HepG2 (cell line): ENCODE results near the gene TTC23. TPM values are rescaled to one million over a fixed set of nuclear protein-coding genes. Genes with fewer than 3 reads are reported as not detected.

Experiments
- CEBPB ChIP-seq: IDR thresholded peaks from 2 replicates; pipeline ENCODE4 v1.6.1; 2011; ENCODE audit warnings: low read depth, low read length, improper control_type of control experiment, borderline replicate concordance
- CHCHD3 ChIP-seq: sonication (generic); formaldehyde crosslinking; IDR thresholded peaks from 2 replicates; pipeline ENCODE4 v1.8.0; 2022; ENCODE audit warnings: mild to moderate bottlenecking, missing genetic modification reagents, moderate library complexity
- HMGA1 ChIP-seq: sonication (generic); formaldehyde crosslinking; conservative IDR thresholded peaks from 2 replicates; pipeline ENCODE4 v1.4.0; 2020; ENCODE audit warnings: missing genetic modification reagents
- HOXA9 ChIP-seq: sonication (generic); formaldehyde crosslinking; IDR thresholded peaks from 2 replicates; pipeline ENCODE4 v1.8.1; 2022; ENCODE audit warnings: missing genetic modification reagents, mild to moderate bottlenecking, moderate library complexity, borderline replicate concordance
- NFE2 ChIP-seq: sonication (generic); formaldehyde crosslinking; IDR thresholded peaks from 2 replicates; pipeline ENCODE4 v1.4.0; 2020; ENCODE audit warnings: missing genetic modification reagents
- RBM39 ChIP-seq: fragments of 200-400 bp; formaldehyde crosslinking; IDR thresholded peaks from one replicate; pipeline ENCODE4 v1.6.1; 2018; ENCODE audit warnings: antibody characterized with exemption, mild to moderate bottlenecking, low read depth, low read length; ENCODE audit not compliant: poor library complexity, severe bottlenecking
- TAF1 ChIP-seq: sonication (generic); formaldehyde crosslinking; IDR thresholded peaks from 2 replicates; pipeline ENCODE4 v1.4.0; 2020; ENCODE audit warnings: missing genetic modification reagents
- ZBTB21 ChIP-seq: sonication (generic); formaldehyde crosslinking; IDR thresholded peaks from 2 replicates; pipeline ENCODE4 v1.4.0; 2020; ENCODE audit warnings: missing genetic modification reagents
- ZFX ChIP-seq: sonication (generic); formaldehyde crosslinking; IDR thresholded peaks from 2 replicates; pipeline ENCODE4 v1.4.0; 2020; ENCODE audit warnings: mild to moderate bottlenecking, low read depth, missing genetic modification reagents, moderate library complexity
- ZNF121 ChIP-seq: sonication (generic); formaldehyde crosslinking; IDR thresholded peaks from 2 replicates; pipeline ENCODE4 v1.5.0; 2020; ENCODE audit warnings: mild to moderate bottlenecking, missing genetic modification reagents
- ZNF605 ChIP-seq: sonication (generic); formaldehyde crosslinking; IDR thresholded peaks from 2 replicates; pipeline ENCODE4 v1.8.0; 2022; ENCODE audit warnings: mild to moderate bottlenecking, missing genetic modification reagents
- ZNF766 ChIP-seq: sonication (generic); formaldehyde crosslinking; IDR thresholded peaks from 2 replicates; pipeline ENCODE4 v1.5.0; 2020; ENCODE audit warnings: missing genetic modification reagents, borderline replicate concordance
- polyA plus RNA-seq, 8 experiments: library from polyadenylated mRNA; depleted of rRNA in 3 of 8; stranded (reverse) in 7 of 8; unstranded in 1 of 8; fragments of >200 nt; fragmentation: Illumina TruSeq in 4 of 8; extraction: Trizol in 4 of 8; gene quantifications; 2 replicates each; pipeline versions ENCODE4 v1.2.1 to v1.2.3, GENCODE V29; 2011 to 2016; ENCODE audit warnings: low read depth in 4 of 8, missing spikeins in 1 of 8, mixed read lengths in 1 of 8; ENCODE audit not compliant: insufficient read depth in 1 of 8
- total RNA-seq, 5 experiments: library from RNA; depleted of rRNA; stranded (reverse); fragments of >200 nt; fragmentation: Illumina TruSeq; extraction: Trizol; gene quantifications; 2 replicates each; pipeline ENCODE4 v1.2.3, GENCODE V29; 2016; ENCODE audit warnings: low read depth in 1 of 5
- TF ChIP-seq, protein P1 (sequence below): sonication (generic); formaldehyde crosslinking; IDR thresholded peaks from 2 replicates; pipeline ENCODE4 v1.5.0; 2020; ENCODE audit warnings: mild to moderate bottlenecking, missing genetic modification reagents, moderate library complexity
- TF ChIP-seq, protein P2 (sequence below): sonication (generic); formaldehyde crosslinking; conservative IDR thresholded peaks from 2 replicates; pipeline ENCODE4 v1.8.0; 2022; ENCODE audit warnings: missing genetic modification reagents
- TF ChIP-seq, protein P3 (sequence below): fragments of 450-650 bp; IDR thresholded peaks from 2 replicates; pipeline ENCODE4 v1.6.1; 2017
- TF ChIP-seq, protein P4 (sequence below): fragments of 450-650 bp; IDR thresholded peaks from 2 replicates; pipeline ENCODE4 v1.6.1; 2016
- TF ChIP-seq, protein P5 (sequence below): sonication (generic); formaldehyde crosslinking; IDR thresholded peaks from 2 replicates; pipeline ENCODE4 v1.4.0; 2020; ENCODE audit warnings: missing genetic modification reagents, borderline replicate concordance

The TTC23 gene
- total and polyA plus RNA-seq, 2 of the 13 experiments (the other 11 are each of a cell fraction or from before 2014, with no cell fraction given), result 1.6 to 11.7 TPM

DNA sequence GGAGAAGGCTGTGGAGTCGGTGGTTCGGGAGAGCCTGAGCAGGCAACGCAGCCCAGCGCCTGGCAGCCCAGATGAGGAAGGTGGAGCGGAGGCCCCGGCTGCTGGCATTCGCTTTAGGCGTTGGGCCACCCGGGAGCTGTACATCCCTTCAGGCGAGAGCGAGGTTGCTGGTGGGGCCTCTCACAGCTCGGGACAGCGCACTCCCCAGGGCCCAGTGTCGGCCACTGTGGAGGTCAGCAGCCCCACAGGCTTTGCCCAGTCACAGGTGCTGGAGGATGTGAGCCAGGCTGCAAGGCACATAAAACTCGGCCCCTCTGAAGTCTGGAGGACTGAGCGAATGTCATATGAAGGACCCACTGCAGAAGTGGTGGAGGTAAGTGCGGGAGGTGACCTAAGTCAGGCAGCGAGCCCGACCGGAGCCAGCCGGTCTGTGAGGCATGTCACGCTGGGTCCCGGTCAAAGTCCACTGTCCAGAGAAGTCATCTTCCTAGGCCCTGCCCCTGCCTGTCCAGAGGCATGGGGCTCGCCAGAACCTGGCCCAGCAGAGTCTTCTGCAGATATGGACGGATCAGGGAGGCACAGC, 117.8 kb downstream of the TTC23 start (continued):
- TF ChIP-seq, protein P1, sequence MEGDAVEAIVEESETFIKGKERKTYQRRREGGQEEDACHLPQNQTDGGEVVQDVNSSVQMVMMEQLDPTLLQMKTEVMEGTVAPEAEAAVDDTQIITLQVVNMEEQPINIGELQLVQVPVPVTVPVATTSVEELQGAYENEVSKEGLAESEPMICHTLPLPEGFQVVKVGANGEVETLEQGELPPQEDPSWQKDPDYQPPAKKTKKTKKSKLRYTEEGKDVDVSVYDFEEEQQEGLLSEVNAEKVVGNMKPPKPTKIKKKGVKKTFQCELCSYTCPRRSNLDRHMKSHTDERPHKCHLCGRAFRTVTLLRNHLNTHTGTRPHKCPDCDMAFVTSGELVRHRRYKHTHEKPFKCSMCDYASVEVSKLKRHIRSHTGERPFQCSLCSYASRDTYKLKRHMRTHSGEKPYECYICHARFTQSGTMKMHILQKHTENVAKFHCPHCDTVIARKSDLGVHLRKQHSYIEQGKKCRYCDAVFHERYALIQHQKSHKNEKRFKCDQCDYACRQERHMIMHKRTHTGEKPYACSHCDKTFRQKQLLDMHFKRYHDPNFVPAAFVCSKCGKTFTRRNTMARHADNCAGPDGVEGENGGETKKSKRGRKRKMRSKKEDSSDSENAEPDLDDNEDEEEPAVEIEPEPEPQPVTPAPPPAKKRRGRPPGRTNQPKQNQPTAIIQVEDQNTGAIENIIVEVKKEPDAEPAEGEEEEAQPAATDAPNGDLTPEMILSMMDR, result no peak
- TF ChIP-seq CEBPB (no peak), ZNF766 (CRISPR knock-in tag) (no peak), ZNF121 (CRISPR knock-in tag) (no peak; the same call in 1 of the 2 replicates), TAF1 (CRISPR knock-in tag) (no peak), ZBTB21 (no peak), NFE2 (CRISPR knock-in tag) (no peak), ZFX (CRISPR knock-in tag) (peak; percentile 61), RBM39 (no peak), ZNF605 (CRISPR knock-in tag) (peak; percentile 62), HMGA1 (CRISPR knock-in tag) (no peak), HOXA9 (CRISPR knock-in tag) (no peak), CHCHD3 (CRISPR knock-in tag) (no peak)
- TF ChIP-seq, protein P2, sequence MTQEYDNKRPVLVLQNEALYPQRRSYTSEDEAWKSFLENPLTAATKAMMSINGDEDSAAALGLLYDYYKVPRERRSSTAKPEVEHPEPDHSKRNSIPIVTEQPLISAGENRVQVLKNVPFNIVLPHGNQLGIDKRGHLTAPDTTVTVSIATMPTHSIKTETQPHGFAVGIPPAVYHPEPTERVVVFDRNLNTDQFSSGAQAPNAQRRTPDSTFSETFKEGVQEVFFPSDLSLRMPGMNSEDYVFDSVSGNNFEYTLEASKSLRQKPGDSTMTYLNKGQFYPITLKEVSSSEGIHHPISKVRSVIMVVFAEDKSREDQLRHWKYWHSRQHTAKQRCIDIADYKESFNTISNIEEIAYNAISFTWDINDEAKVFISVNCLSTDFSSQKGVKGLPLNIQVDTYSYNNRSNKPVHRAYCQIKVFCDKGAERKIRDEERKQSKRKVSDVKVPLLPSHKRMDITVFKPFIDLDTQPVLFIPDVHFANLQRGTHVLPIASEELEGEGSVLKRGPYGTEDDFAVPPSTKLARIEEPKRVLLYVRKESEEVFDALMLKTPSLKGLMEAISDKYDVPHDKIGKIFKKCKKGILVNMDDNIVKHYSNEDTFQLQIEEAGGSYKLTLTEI, result no peak
- TF ChIP-seq, protein P3, sequence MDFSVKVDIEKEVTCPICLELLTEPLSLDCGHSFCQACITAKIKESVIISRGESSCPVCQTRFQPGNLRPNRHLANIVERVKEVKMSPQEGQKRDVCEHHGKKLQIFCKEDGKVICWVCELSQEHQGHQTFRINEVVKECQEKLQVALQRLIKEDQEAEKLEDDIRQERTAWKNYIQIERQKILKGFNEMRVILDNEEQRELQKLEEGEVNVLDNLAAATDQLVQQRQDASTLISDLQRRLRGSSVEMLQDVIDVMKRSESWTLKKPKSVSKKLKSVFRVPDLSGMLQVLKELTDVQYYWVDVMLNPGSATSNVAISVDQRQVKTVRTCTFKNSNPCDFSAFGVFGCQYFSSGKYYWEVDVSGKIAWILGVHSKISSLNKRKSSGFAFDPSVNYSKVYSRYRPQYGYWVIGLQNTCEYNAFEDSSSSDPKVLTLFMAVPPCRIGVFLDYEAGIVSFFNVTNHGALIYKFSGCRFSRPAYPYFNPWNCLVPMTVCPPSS, result no peak
- TF ChIP-seq, protein P4, sequence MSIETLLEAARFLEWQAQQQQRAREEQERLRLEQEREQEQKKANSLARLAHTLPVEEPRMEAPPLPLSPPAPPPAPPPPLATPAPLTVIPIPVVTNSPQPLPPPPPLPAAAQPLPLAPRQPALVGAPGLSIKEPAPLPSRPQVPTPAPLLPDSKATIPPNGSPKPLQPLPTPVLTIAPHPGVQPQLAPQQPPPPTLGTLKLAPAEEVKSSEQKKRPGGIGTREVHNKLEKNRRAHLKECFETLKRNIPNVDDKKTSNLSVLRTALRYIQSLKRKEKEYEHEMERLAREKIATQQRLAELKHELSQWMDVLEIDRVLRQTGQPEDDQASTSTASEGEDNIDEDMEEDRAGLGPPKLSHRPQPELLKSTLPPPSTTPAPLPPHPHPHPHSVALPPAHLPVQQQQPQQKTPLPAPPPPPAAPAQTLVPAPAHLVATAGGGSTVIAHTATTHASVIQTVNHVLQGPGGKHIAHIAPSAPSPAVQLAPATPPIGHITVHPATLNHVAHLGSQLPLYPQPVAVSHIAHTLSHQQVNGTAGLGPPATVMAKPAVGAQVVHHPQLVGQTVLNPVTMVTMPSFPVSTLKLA, result no peak
- TF ChIP-seq, protein P5, sequence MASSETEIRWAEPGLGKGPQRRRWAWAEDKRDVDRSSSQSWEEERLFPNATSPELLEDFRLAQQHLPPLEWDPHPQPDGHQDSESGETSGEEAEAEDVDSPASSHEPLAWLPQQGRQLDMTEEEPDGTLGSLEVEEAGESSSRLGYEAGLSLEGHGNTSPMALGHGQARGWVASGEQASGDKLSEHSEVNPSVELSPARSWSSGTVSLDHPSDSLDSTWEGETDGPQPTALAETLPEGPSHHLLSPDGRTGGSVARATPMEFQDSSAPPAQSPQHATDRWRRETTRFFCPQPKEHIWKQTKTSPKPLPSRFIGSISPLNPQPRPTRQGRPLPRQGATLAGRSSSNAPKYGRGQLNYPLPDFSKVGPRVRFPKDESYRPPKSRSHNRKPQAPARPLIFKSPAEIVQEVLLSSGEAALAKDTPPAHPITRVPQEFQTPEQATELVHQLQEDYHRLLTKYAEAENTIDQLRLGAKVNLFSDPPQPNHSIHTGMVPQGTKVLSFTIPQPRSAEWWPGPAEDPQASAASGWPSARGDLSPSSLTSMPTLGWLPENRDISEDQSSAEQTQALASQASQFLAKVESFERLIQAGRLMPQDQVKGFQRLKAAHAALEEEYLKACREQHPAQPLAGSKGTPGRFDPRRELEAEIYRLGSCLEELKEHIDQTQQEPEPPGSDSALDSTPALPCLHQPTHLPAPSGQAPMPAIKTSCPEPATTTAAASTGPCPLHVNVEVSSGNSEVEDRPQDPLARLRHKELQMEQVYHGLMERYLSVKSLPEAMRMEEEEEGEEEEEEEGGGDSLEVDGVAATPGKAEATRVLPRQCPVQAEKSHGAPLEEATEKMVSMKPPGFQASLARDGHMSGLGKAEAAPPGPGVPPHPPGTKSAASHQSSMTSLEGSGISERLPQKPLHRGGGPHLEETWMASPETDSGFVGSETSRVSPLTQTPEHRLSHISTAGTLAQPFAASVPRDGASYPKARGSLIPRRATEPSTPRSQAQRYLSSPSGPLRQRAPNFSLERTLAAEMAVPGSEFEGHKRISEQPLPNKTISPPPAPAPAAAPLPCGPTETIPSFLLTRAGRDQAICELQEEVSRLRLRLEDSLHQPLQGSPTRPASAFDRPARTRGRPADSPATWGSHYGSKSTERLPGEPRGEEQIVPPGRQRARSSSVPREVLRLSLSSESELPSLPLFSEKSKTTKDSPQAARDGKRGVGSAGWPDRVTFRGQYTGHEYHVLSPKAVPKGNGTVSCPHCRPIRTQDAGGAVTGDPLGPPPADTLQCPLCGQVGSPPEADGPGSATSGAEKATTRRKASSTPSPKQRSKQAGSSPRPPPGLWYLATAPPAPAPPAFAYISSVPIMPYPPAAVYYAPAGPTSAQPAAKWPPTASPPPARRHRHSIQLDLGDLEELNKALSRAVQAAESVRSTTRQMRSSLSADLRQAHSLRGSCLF (CRISPR knock-in tag), result no peak
